IMR-90 (cell line): Measurements from ENCODE around the gene SLC39A8. TPM values are rescaled to one million over a fixed set of nuclear protein-coding genes. Genes with fewer than 3 reads are reported as not detected.

ENCODE experiments used
- ATAC-seq: fragments of 200-7000 bp; cut with Tn5 transposase; 2 replicates; pipeline ENCODE4 v1.9.1; 2020; ENCODE audit warnings: low read depth, mild to moderate bottlenecking, moderate library complexity
- BruUV-seq: library from RNA; stranded (reverse); fragments of 400-500 nt; replicated peaks from 2 replicates; lab custom pipeline; 2021; lab: Mats Ljungman, UMichigan
- CTCF ChIA-PET: fragments of 300-600 bp; formaldehyde crosslinking; extraction: SDS; loops from one replicate; lab custom pipeline; 2021; ENCODE audit warnings: antibody characterized with exemption; lab: Yijun Ruan, JAX
- POLR2A ChIA-PET: fragments of 300-600 bp; sonication (Branson Sonifier 250); formaldehyde crosslinking; loops from one replicate; lab custom pipeline; 2022; ENCODE audit warnings: antibody characterized with exemption; ENCODE audit not compliant: unreplicated experiment; lab: Charles Lee
- DNase-seq: peaks from one replicate; pipeline ENCODE4 v3.0.0; 2013
- H2AFZ ChIP-seq: replicated peaks from 2 replicates; pipeline ENCODE3; 2013; ENCODE audit warnings: low read length, mild to moderate bottlenecking; ENCODE audit not compliant: poor library complexity
- H2AK5ac ChIP-seq: 2 replicates; pipeline ENCODE4 v1.6.1; 2013; ENCODE audit warnings: low read depth, low read length, inconsistent platforms
- H2AK9ac ChIP-seq: replicated peaks from 2 replicates; pipeline ENCODE3; 2013; ENCODE audit warnings: mild to moderate bottlenecking, low read depth, low read length, moderate library complexity; ENCODE audit not compliant: poor library complexity
- H2BK120ac ChIP-seq: 2 replicates; pipeline ENCODE4 v1.6.1; 2013; ENCODE audit warnings: low read depth, low read length, inconsistent platforms
- H2BK15ac ChIP-seq: 3 replicates; pipeline ENCODE4 v1.6.1; 2013; ENCODE audit warnings: low read depth, low read length, inconsistent platforms
- H2BK20ac ChIP-seq: 2 replicates; pipeline ENCODE4 v1.6.1; 2013; ENCODE audit warnings: low read depth, mild to moderate bottlenecking, inconsistent platforms, low read length, moderate library complexity
- H2BK5ac ChIP-seq: 2 replicates; pipeline ENCODE4 v1.6.1; 2013; ENCODE audit warnings: mild to moderate bottlenecking, low read depth, low read length, inconsistent platforms; ENCODE audit not compliant: poor library complexity, severe bottlenecking
- H3K14ac ChIP-seq: replicated peaks from 2 replicates; pipeline ENCODE4 v1.6.1; 2013; ENCODE audit warnings: low read depth, low read length, inconsistent platforms
- H3K18ac ChIP-seq: 2 replicates; pipeline ENCODE4 v1.6.1; 2013; ENCODE audit warnings: low read depth, low read length, control low read depth
- H3K23ac ChIP-seq: 2 replicates; pipeline ENCODE4 v1.6.1; 2013; ENCODE audit warnings: low read depth, low read length, inconsistent platforms
- H3K27ac ChIP-seq: 2 replicates; pipeline ENCODE4 v1.5.1; 2013; ENCODE audit warnings: mild to moderate bottlenecking, control low read depth, low read length; ENCODE audit not compliant: insufficient read depth
- H3K27me3 ChIP-seq: 2 replicates; pipeline ENCODE4 v1.6.1; 2013; ENCODE audit warnings: low read length; ENCODE audit not compliant: control insufficient read depth, insufficient read depth
- H3K36me3 ChIP-seq: 2 replicates; pipeline ENCODE4 v1.6.1; 2013; ENCODE audit warnings: low read length, mixed read lengths; ENCODE audit not compliant: control insufficient read depth, insufficient read depth
- H3K4ac ChIP-seq: 2 replicates; pipeline ENCODE4 v1.6.1; 2013; ENCODE audit warnings: low read depth, low read length, inconsistent platforms
- H3K4me1 ChIP-seq: 2 replicates; pipeline ENCODE4 v1.6.1; 2013; ENCODE audit warnings: low read length, mixed read lengths; ENCODE audit not compliant: control insufficient read depth, insufficient read depth
- H3K4me2 ChIP-seq: 2 replicates; pipeline ENCODE4 v1.6.1; 2013; ENCODE audit warnings: low read depth, mild to moderate bottlenecking, control low read depth, low read length, moderate library complexity
- H3K4me3 ChIP-seq: 2 replicates; pipeline ENCODE4 v1.5.1; 2013; ENCODE audit warnings: low read depth, mild to moderate bottlenecking, control low read depth, low read length, moderate library complexity; ENCODE audit not compliant: insufficient read depth
- H3K56ac ChIP-seq: 2 replicates; pipeline ENCODE4 v1.6.1; 2013; ENCODE audit warnings: low read length, inconsistent platforms; ENCODE audit not compliant: insufficient read depth; ENCODE audit errors: extremely low read depth
- H3K79me1 ChIP-seq, 2 experiments: 2 replicates each; pipeline ENCODE4 v1.6.1; 2013; ENCODE audit warnings: low read length in 2 of 2, inconsistent platforms in 1 of 2, low read depth in 1 of 2
- H3K9ac ChIP-seq: 2 replicates; pipeline ENCODE4 v1.6.1; 2013; ENCODE audit warnings: low read depth, low read length, control low read depth
- H3K9me1 ChIP-seq: 2 replicates; pipeline ENCODE4 v1.6.1; 2013; ENCODE audit warnings: low read length, inconsistent platforms; ENCODE audit not compliant: insufficient read depth
- H3K9me3 ChIP-seq: 2 replicates; pipeline ENCODE4 v1.6.1; 2013; ENCODE audit warnings: low read length; ENCODE audit not compliant: control insufficient read depth, insufficient read depth
- H4K20me1 ChIP-seq: 2 replicates; pipeline ENCODE4 v1.6.1; 2013; ENCODE audit warnings: low read length, inconsistent platforms; ENCODE audit not compliant: insufficient read depth
- H4K5ac ChIP-seq: 2 replicates; pipeline ENCODE4 v1.6.1; 2013; ENCODE audit warnings: mild to moderate bottlenecking, low read depth, low read length, control low read depth
- H4K8ac ChIP-seq, 2 experiments: 2 replicates each; pipeline ENCODE4 v1.6.1; 2013; ENCODE audit warnings: low read depth in 2 of 2, low read length in 2 of 2, control low read depth in 1 of 2, inconsistent platforms in 1 of 2
- H4K91ac ChIP-seq: 2 replicates; pipeline ENCODE4 v1.6.1; 2013; ENCODE audit warnings: low read depth, low read length, inconsistent platforms; ENCODE audit not compliant: insufficient read depth
- BHLHE40 ChIP-seq: fragments of 150-350 bp; IDR thresholded peaks from 2 replicates; pipeline ENCODE4 v1.6.1; 2016; ENCODE audit warnings: mild to moderate bottlenecking, low read depth, low read length
- CEBPB ChIP-seq: IDR thresholded peaks from 2 replicates; pipeline ENCODE4 v1.6.1; 2012; ENCODE audit warnings: low read depth, low read length, improper control_type of control experiment
- CHD1 ChIP-seq: IDR thresholded peaks from 2 replicates; pipeline ENCODE4 v1.6.1; 2012; ENCODE audit warnings: low read depth, low read length, improper control_type of control experiment
- FOS ChIP-seq: fragments of 150-350 bp; IDR thresholded peaks from 2 replicates; pipeline ENCODE4 v1.6.1; 2016; ENCODE audit warnings: low read depth, low read length
- MAFK ChIP-seq: IDR thresholded peaks from 2 replicates; pipeline ENCODE4 v1.6.1; 2012; ENCODE audit warnings: low read depth, low read length, improper control_type of control experiment
- MAZ ChIP-seq: IDR thresholded peaks from 2 replicates; pipeline ENCODE4 v1.6.1; 2012; ENCODE audit warnings: low read depth, mild to moderate bottlenecking, low read length, improper control_type of control experiment, moderate library complexity, borderline replicate concordance
- MXI1 ChIP-seq: IDR thresholded peaks from 2 replicates; pipeline ENCODE4 v1.6.1; 2012; ENCODE audit warnings: low read depth, mild to moderate bottlenecking, low read length, moderate library complexity, borderline replicate concordance
- NFE2L2 ChIP-seq: fragments of 150-350 bp; IDR thresholded peaks from 2 replicates; pipeline ENCODE4 v1.6.1; 2016; ENCODE audit warnings: low read depth, mild to moderate bottlenecking, low read length
- RAD21 ChIP-seq: IDR thresholded peaks from 2 replicates; pipeline ENCODE4 v1.6.1; 2012; ENCODE audit warnings: low read length, improper control_type of control experiment
- RCOR1 ChIP-seq: IDR thresholded peaks from 2 replicates; pipeline ENCODE4 v1.6.1; 2012; ENCODE audit warnings: mild to moderate bottlenecking, low read length, improper control_type of control experiment; ENCODE audit not compliant: insufficient replicate concordance
- RFX5 ChIP-seq: IDR thresholded peaks from 2 replicates; pipeline ENCODE4 v1.8.0; 2012; ENCODE audit warnings: low read depth, mild to moderate bottlenecking, low read length, moderate library complexity
- SMC3 ChIP-seq: fragments of 150-350 bp; IDR thresholded peaks from 2 replicates; pipeline ENCODE4 v1.6.1; 2016; ENCODE audit warnings: low read depth, mild to moderate bottlenecking, antibody characterized with exemption, low read length, moderate library complexity
- WGBS, 2 experiments: methylation state at CpG; one replicate each; pipeline versions ENCODE4 v1.1.5 to v1.1.7; 2013; ENCODE audit warnings: missing lambda C conversion rate in 2 of 2; ENCODE audit not compliant: insufficient read length in 1 of 2; ENCODE audit errors: extremely low coverage in 2 of 2; 5-methylcytosine and 5-hydroxymethylcytosine counted together
- dilution Hi-C: fragments of 300-500 bp; cut with HindIII; formaldehyde crosslinking; loops from one replicate; pipeline ENCODE4 v1.14.3; 2018; ENCODE audit warnings: low sequenced_read_pairs; ENCODE audit not compliant: unreplicated experiment
- in situ Hi-C: fragments of 300-500 bp; cut with MboI; formaldehyde crosslinking; loops from 3 replicates; pipeline ENCODE4 v1.14.3; 2019; ENCODE audit warnings: low sequenced_read_pairs, inconsistent platforms, mixed read lengths
- intact Hi-C: fragments of 100-400 bp; cut with micrococcal nuclease; formaldehyde crosslinking; loops from 2 replicates; pipeline ENCODE4 v1.10.0; 2022
- polyA plus RNA-seq, 3 experiments: library from polyadenylated mRNA; depleted of rRNA; stranded (reverse); fragments of >200 nt; gene quantifications; 2 replicates each; pipeline ENCODE4 v1.2.3, GENCODE V29; 2012; ENCODE audit warnings: low replicate concordance in 1 of 3
- total RNA-seq: library from RNA; depleted of rRNA; stranded (reverse); fragments of >200 nt; gene quantifications from 2 replicates; pipeline ENCODE4 v1.2.3, GENCODE V29; 2012
- TF ChIP-seq, protein P1 (sequence below): conservative IDR thresholded peaks from 2 replicates; pipeline ENCODE4 v1.5.1; 2012; ENCODE audit warnings: mild to moderate bottlenecking, low read depth, low read length, improper control_type of control experiment
- TF ChIP-seq, protein P2 (sequence below): fragments of 150-350 bp; IDR thresholded peaks from 2 replicates; pipeline ENCODE4 v1.6.1; 2017; ENCODE audit warnings: mild to moderate bottlenecking, antibody characterized with exemption, low read length, low read depth

Gene SLC39A8
- total and polyA plus RNA-seq, 2 of the 4 experiments (the other 2 are of a cell fraction) = 0.05 to 0.18 TPM

DNA sequence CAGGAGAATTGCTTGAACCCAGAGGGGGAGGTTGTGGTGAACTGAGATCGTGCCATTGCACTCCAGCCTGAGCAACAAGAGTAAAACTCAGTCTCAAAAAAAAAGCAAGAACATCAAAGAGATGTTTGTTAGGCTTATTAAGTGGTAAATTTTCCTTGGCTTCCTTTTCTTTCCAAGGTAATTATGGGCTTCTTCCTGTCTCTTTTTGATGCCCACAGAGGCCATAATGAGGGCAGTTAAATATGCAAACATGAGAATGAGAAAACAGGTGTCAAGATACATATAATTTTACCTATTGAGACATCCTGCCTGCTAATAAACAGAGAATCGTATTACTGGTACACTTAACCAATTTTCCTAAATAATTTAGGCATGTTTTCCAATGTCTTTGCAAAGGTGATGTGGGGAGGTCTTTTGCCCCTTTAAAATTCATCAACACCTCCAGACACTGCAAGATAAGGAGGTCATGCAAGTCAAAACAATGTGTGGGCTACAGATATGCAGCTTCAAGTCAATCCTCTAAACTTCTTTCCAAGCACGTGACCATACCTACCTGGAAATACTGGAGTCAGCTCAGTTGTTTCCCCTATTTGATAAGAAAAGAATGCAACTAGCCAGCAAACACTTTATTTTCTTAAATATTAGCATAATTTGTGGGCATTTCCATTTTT, 2.7 kb downstream of the SLC39A8 start:
- H3K4me3 ChIP-seq = no peak overlapping the region
- no TSS peak for BruUV-seq
- no peaks in the 10 kb centered on the region for H3K36me3 ChIP-seq
- no peak overlapping the region for H3K27ac ChIP-seq
- H3K18ac ChIP-seq = no peak overlapping the region
- CTCF ChIA-PET = no interaction called here
- dilution Hi-C loops = no loop called here
- H4K91ac ChIP-seq = no peak overlapping the region
- no peaks in the 10 kb centered on the region for H3K79me1 ChIP-seq
- no peak overlapping the region for H2BK20ac ChIP-seq
- WGBS, 2 experiments = no CpG with 5 or more reads among the region's 3 CpGs
- no peak overlapping the region for H3K14ac ChIP-seq
- no peak overlapping the region for H2AFZ ChIP-seq
- POLR2A ChIA-PET = no interaction called here
- H2BK5ac ChIP-seq = no peak overlapping the region
- H3K4ac ChIP-seq = no peak overlapping the region
- H2AK9ac ChIP-seq = no peak overlapping the region
- H2BK15ac ChIP-seq = no peak overlapping the region
- H3K4me1 ChIP-seq = no peaks in the 10 kb centered on the region
- in situ Hi-C loops = loop anchor here (10.0 kb wide), 1 partner anchor 662 kb away; no protein-coding TSS in a partner anchor
- H3K27me3 ChIP-seq = peaks cover 19% of the 10 kb centered on the region
- H2AK5ac ChIP-seq = no peak overlapping the region
- H4K8ac ChIP-seq = no peak overlapping the region
- no peaks in the 10 kb centered on the region for H4K20me1 ChIP-seq
- no peaks in the 10 kb centered on the region for H3K9me3 ChIP-seq
- TF ChIP-seq NFE2L2 = no peak
- TF ChIP-seq MAFK = no peak
- TF ChIP-seq CEBPB = no peak
- no peak for TF ChIP-seq MXI1
- TF ChIP-seq BHLHE40 = no peak
- no peak for TF ChIP-seq MAZ
- TF ChIP-seq CHD1 = no peak
- TF ChIP-seq, protein P1, sequence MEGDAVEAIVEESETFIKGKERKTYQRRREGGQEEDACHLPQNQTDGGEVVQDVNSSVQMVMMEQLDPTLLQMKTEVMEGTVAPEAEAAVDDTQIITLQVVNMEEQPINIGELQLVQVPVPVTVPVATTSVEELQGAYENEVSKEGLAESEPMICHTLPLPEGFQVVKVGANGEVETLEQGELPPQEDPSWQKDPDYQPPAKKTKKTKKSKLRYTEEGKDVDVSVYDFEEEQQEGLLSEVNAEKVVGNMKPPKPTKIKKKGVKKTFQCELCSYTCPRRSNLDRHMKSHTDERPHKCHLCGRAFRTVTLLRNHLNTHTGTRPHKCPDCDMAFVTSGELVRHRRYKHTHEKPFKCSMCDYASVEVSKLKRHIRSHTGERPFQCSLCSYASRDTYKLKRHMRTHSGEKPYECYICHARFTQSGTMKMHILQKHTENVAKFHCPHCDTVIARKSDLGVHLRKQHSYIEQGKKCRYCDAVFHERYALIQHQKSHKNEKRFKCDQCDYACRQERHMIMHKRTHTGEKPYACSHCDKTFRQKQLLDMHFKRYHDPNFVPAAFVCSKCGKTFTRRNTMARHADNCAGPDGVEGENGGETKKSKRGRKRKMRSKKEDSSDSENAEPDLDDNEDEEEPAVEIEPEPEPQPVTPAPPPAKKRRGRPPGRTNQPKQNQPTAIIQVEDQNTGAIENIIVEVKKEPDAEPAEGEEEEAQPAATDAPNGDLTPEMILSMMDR = no peak
- TF ChIP-seq, protein P2, sequence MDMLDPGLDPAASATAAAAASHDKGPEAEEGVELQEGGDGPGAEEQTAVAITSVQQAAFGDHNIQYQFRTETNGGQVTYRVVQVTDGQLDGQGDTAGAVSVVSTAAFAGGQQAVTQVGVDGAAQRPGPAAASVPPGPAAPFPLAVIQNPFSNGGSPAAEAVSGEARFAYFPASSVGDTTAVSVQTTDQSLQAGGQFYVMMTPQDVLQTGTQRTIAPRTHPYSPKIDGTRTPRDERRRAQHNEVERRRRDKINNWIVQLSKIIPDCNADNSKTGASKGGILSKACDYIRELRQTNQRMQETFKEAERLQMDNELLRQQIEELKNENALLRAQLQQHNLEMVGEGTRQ = no peak
- no peak for TF ChIP-seq RAD21
- TF ChIP-seq SMC3 = no peak
- TF ChIP-seq RCOR1 = no peak
- TF ChIP-seq FOS = no peak
- no peak for TF ChIP-seq RFX5
- intact Hi-C loops = loop anchor here (10.0 kb wide), 2 partner anchors 282 to 752 kb away; partner anchors contain the start of gene BDH2
- H3K4me2 ChIP-seq = no peak overlapping the region
- no peak overlapping the region for H3K56ac ChIP-seq
- H2BK120ac ChIP-seq = no peak overlapping the region
- no peak for DNase-seq
- no peaks in the 10 kb centered on the region for H3K9me1 ChIP-seq
- no peak overlapping the region for H4K5ac ChIP-seq
- no peak for ATAC-seq
- no peak overlapping the region for H3K23ac ChIP-seq
- no peak overlapping the region for H3K9ac ChIP-seq
